Stimulated activated CD4-positive, alpha-beta T cell treated with anti-CD3 and anti-CD28 coated beads, TNF-alpha, amount 100 ng/mL, for 4 hours (primary cell): ENCODE data around the gene SPR.
"Not testable (repeated sequence)": the region's sequence is repeated elsewhere in the genome, so short reads cannot be mapped to it uniquely, and the experiment has no call there.

Source experiments
- DNase-seq, 3 experiments: peaks; one replicate each; pipeline ENCODE4 v3.0.0-alpha.2; 2020; ENCODE audit warnings: low read depth in 3 of 3

SPR gene

DNA sequence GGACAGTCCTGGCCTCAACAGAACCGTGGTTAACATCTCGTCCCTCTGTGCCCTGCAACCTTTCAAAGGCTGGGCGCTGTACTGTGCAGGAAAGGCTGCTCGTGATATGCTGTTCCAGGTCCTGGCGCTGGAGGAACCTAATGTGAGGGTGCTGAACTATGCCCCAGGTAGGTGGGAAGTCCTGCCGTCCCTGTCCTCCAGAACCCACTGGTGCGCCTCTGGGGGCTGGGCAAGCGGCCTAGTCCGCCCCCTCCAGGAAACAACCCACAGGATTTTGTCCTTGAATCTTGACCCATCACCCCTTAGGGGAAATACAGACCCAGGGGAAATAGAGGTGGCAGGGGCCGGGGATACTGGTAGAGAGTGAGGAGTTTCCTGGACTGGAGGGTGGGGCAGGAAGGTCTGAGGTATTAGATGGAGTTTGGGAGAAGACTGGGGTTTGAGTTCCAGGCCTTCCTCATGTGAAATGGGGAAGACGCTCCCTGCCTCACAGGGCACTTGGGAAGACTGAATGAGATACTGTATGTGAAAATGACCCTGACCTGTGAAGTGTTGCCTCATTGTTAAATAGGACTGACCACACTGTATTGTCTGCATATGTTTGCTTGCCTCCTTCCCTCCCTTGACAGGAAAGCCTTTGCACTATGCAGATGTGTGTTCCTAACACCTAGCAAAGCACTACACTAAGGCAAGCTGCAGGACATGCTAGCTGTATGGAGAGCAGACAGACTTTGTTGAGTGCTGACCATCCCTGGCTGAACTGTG is 1.4 kb downstream of the SPR start:
- no peak for DNase-seq

- no peak for DNase-seq
These were observed 2.8 kb downstream of the SPR start for GRCh38 chr2:72889991-72890390.

DNA sequence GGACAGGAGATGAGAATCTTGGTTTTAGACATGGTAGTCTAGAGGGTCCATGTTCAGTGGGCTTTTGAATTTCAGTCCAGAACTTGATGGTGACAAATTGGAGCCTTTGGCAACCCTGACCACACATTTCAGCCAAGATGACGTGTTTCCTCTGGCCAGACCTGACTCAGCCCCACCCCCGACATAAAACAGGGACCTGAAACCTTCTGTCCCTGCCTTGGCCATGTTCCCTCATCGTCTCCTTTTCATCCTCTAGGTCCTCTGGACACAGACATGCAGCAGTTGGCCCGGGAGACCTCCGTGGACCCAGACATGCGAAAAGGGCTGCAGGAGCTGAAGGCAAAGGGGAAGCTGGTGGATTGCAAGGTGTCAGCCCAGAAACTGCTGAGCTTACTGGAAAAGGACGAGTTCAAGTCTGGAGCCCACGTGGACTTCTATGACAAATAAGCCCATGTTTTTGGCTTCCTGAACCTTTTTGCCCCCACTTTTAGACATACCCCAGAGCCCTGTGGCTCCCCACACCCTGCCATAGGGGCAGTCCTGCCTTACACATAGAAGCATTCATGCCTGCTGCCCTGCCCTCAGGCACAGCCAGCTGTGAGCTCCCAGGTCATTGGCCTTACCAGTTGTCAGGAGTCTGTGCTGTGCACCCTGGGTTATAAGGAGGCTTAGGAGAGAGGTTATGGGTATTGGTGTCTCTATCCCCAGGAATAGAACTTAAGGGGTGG is 4.0 kb downstream of the SPR start:
- no peak for DNase-seq

DNA sequence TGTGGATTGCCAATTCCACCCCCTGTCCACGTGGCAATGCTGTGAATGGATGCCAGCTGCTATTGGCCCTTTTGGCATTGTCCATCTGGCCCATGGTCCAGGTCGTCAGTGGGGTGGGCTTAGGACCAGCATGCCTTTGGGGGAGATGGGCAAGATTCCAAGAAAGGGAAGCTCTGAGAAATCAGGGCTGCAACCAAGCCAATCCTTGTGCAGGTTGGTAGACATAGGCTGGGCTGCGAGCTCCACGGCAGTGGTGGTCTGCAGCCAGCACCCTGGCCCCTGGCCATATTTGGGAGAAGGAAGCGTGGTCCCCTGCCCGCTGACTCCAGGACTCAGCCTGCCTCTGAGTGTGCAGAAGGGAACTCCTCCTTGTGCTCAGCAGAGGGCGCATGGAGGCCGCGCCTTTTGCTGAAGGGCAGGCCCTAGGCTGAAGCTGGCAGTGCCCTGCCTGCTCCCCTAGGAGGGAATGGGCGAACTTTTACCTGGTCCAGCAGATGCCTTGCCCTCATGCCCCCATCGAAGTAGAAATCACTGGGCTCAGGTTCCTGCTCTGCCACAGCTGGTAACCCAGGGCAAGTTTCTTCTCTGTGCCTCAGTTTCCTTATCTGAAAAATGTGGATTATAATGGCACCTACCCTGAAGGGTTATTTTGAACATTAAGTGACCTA is 5.4 kb downstream of the SPR start:
- peak; percentile 22 to 31 (median 23) for DNase-seq

DNA sequence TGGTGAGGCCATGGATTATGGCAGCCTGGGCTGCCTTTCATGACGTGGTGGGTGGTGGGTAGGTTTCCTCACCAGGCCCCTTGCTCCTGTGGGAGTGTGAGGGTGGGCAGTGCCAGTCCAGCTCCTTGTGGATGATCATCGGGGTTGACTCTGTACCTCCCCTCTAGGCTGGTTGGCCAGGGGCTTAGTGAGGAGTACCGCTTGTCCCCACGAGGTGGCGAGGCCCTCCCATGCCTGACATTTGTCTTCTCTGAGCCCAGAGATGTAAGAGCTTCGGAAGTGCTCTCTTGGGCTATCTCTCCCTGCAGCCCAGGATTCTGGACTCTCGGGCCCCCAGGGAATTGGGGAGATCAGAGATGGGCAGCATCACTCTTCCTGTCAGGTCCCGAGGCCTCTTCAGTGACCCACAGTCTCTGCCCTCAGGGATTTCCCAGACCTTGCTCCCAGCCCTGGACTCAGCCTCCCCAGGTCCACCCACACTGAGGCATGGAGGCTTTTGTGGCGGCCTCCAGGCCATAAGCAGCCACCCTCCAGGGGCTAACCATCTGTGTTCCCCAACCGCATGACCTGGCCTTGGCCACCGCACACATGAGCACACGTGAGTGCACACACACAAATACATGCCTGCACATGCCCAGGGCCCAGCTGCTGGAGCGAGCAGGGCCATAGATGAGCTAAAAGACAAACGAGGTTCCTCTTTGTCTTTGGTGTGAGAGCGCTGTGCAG is 6.5 kb downstream of the SPR start:
- no peak for DNase-seq

DNA sequence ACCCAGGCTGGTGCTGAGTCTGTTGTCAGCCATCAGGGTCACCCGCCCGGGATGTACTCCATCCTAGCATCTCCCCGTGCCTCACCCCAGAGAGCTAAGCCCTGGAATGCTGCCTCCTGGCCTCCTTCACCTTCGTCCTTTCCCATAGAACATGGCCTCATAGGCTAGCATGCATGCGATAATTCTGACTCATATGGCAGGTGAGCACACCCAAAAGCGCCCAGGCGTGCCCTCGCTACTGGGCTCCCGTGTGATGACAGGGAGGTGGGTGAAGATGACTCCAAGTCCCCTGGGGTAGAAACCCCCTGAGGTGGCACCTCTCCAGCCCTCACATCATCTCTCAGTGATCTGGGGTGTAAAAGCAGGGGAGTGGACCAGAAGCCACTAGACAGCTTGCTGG is 7.3 kb downstream of the SPR start:
- DNase-seq, result no peak

GRCh38 chr2:72895154-72895553 is 7.9 kb downstream of the SPR start:
- DNase-seq, result no peak

- DNase-seq, result no peak
These were observed 8.6 kb downstream of the SPR start for GRCh38 chr2:72895759-72896281.

- DNase-seq, result no peak
These were observed 9.2 kb downstream of the SPR start for GRCh38 chr2:72896446-72896845.

DNA sequence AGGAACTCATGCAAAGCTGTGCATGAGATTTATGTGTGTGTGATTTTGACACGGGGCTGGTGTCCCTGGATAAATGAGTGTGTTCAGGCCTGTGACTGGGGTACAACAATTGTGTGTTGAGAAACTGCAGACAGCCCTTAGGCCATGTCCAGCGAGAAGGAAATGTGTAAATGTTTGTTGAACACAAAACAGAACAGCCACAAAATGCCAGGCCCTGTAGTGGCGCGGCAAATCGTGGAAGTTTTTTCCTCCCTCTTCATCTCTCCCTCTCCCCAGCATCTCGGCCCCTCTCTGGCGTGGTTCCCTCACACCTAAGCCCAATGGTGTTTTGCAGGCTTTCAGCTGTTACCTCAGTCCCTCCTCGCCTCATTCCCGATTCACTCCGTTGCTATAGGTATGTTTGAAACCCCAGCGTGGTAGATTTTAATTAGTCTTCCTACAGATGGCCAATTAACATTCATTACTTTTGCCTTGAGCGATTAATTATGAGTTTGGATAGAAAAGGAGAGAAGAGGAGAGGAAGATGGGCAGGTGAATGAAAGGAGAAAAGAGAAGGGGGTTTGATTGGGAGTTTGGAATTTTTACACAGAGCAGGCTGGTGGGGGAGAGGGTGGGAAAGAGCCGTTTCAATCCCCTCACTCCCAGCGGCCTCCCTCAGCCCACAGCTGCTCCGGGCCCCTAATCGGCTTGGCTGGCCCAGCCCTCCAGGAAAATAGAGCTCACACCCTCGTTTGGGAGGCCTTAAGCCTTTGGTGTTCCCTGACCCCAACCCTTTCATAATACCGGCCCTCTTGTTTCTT is 10.8 kb downstream of the SPR start:
- DNase-seq, result no peak

DNA sequence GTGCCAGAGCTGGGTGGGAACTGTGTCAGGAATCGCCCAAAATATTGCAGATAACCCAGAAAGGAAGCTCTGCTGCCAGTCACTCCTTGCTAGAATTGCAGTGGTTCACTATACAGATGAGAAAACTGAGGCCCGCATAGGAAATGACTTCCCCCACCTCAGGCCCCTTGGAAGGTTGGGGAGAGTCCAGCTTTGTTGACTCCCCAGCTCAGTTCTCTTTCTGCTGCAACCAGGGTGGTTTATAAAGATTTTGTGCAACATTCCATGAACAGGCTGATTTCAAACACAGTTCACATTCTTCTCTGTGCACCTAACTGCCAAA is 11.3 kb downstream of the SPR start:
- no peak for DNase-seq

- no peak for DNase-seq
These were observed 13.1 kb downstream of the SPR start for GRCh38 chr2:72900191-72900825.

GRCh38 chr2:72901426-72901825 is 14.2 kb downstream of the SPR start:
- DNase-seq, result no peak

DNA sequence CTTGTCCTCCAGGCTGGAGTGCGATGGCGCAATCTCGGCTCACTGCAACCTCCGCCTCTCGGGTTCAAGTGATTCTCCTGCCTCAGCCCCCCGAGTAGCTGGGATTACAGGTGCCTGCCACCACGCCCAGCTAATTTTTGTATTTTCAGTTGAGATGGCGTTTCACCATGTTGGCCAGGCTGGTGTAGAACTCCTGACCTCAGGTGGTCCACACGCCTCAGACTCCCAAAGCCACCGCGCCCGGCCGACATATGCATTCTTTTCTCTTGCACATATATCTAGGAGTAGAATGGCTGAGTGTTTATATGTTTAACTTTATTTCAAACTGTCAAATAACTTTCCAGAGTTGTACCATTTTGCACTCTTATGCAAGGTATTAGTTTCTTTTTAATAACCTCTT is 20.2 kb downstream of the SPR start:
- DNase-seq, result not testable (repeated sequence)

DNA sequence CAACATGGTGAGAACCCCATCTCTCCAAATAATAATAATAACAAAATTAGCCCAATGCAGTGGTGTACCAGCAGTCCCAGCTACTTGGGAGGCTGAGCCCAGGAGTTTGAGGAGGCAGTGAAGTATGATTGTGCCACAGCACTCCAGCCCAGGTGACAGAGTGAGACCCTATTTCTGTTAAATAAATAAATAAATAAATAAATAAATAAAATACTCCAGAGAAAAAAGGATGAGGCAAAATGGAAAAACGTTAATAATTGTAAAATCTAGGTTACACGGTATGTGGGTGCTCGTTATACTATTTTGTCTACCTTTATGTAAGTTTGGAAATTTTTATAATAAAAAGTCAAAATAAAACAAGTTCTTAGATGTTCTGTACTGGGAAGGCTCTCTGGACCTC is 21.5 kb downstream of the SPR start:
- no peak for DNase-seq

DNA sequence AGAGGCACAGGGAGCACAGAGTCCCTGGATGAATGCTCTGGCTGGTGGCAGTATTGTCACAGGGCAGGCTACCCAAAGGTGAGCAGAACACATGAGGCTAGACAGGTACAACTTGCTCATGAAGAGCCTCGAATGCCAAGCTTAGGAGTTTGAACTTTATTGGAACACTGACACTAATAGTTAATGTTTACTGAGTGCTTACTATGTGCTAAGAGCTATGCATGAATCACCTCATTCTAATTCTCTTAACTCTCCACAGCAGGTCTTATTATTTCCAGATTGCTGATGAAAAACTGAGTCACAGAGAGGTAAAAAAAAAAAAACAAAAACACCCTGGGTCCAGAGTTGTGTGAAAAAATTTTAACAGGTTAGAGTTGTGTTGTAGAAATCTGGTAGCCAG is 24.0 kb downstream of the SPR start:
- DNase-seq, result no peak

DNA sequence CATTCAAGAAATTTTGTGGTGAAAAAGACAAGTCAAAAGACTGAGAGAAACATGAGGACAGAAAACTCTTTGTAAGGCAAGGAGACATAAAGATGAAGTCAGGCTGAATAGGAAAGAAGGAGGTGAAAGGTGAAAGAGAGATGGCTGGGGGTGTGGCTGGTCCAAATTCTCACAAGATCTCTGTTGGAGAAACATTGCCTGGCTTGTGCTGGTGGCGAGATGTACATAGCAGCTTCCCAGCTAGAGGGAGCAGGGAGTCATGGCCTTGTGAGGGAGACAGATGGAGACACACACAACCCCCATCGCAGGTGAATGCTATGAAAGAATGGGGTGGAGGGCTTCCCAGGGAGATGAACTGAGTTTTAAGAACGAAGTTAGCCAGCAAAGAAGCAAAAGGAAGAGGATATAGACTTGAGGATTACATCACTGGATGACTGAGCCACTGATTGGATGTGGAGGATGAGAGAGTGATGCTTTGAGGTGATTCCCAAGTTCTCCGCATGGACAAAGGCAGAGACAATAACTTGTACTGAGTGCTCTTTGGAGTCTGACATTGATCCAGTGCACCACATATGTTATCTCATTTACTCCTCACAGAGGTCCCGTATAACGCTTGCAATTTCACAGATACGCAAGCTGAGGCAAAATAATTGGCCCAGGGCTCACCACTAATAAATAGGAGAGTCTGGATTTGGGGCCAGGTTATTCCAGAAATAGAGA is 26.4 kb downstream of the SPR start:
- no peak for DNase-seq

DNA sequence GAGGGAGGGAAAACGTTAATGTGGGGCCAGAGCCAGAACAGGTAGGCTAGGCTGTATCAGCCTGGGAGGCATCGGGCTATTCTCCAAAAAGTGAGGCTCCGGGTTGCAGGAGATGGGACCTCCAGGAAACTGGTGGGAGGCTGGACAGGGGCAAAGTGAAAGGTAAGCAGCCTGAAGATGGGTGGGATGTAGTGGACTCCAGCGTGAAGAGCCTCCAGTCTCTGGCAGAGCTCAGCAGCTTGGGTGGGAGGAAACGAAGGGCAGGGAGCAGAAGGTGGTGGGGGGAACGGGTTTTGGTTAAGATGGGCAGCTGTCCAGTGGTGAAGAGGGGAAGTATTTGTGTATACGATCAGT is 27.0 kb downstream of the SPR start:
- no peak for DNase-seq

DNA sequence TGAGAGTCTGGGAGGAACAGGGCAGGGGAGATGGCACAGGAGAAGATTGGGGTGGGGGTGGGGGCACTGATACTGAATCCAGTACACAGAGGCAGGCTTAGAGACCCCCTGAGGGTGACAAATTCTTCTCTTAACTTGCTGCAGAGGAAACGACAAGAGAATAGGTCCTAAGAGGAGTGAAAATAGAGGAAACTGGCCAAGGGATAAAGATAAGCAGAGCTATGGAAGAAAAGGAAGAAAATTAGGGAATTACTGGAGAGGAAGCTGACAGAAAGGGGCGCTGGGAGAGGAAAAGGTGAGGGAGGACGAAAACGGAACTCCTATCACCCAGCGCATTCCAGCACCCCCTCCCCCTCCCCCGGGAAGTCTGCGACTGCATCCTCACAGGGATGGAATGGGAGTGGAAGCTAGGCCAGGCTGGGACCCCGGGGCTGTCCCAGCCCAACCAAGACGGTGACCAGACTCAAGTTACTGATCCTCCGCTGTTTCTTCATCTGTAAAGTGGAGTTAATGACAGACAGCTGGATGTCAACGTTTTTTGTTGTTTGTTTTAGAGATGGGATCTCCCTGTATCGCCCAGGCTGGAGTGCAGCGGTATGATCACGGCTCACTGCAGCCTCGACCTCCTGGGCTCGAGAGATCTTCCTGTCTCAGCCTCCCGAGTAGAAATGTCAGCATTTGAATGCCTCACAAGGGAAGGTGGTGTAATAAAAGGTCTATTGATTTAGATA is 27.5 kb downstream of the SPR start:
- no peak for DNase-seq
